ENCODE results near the gene SIDT1. TPM values are rescaled to one million over a fixed set of nuclear protein-coding genes. Genes with fewer than 3 reads are reported as not detected.

Gene SIDT1
- total RNA-seq, 3 donors from 2014 or later (not counting 1 experiment from before 2014, with no cell fraction given) = 86.9 to 136 (median 101) TPM

DNA sequence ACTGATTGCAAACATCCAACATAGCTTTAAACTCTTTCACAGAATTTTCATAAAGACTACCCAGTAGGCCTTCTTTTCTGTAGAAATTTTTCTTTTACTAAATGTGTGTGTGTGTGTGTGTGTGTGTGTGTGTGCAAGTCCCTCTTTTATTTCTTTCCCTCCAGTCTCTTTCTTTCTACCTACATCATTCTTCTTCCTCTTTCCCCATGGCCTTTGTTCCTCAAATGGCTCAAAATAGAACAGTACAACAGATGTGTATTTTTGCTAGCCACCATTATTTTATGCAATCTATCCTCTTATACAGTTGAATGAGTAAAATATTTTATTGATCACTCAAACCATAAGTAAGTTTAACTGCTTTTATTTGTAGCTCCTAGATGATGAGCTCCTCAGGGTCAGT is 87.7 kb downstream of the SIDT1 start:
- Mint-ChIP-seq H3K36me3 (peaks cover 34% of the 10 kb centered on the region), H3K27ac (peak overlapping the region in 1 of 2 donors; percentile 34), H3K9me3 (no peaks in the 10 kb centered on the region), H3K4me3 (no peak overlapping the region), H3K27me3 (ENCODE audit: low read depth in 2 of 2) (no peaks in the 10 kb centered on the region), H3K4me1 (no peaks in the 10 kb centered on the region)
- DNase-seq = no peak
- intact Hi-C loops (cut with micrococcal nuclease) = no loop called here
- TF ChIP-seq, protein P1, sequence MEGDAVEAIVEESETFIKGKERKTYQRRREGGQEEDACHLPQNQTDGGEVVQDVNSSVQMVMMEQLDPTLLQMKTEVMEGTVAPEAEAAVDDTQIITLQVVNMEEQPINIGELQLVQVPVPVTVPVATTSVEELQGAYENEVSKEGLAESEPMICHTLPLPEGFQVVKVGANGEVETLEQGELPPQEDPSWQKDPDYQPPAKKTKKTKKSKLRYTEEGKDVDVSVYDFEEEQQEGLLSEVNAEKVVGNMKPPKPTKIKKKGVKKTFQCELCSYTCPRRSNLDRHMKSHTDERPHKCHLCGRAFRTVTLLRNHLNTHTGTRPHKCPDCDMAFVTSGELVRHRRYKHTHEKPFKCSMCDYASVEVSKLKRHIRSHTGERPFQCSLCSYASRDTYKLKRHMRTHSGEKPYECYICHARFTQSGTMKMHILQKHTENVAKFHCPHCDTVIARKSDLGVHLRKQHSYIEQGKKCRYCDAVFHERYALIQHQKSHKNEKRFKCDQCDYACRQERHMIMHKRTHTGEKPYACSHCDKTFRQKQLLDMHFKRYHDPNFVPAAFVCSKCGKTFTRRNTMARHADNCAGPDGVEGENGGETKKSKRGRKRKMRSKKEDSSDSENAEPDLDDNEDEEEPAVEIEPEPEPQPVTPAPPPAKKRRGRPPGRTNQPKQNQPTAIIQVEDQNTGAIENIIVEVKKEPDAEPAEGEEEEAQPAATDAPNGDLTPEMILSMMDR (IDR thresholded peaks at IDR 0.05) = no peak
- Histone ChIP-seq H3K9me3 (ENCODE audit: control insufficient read depth, insufficient read depth, low read length) (no peaks in the 10 kb centered on the region), H3K36me3 (ENCODE audit: control insufficient read depth, insufficient read depth, low read length) (peaks cover 76% of the 10 kb centered on the region), H3K4me1 (ENCODE audit: control insufficient read depth, insufficient read depth, low read length) (no peaks in the 10 kb centered on the region), H3K27me3 (ENCODE audit: control insufficient read depth, insufficient read depth, low read length) (no peaks in the 10 kb centered on the region), H3K27ac (ENCODE audit: low read length) (no peak overlapping the region), H3K4me3 (ENCODE audit: low read length) (no peak overlapping the region)
- ATAC-seq = no peak

DNA sequence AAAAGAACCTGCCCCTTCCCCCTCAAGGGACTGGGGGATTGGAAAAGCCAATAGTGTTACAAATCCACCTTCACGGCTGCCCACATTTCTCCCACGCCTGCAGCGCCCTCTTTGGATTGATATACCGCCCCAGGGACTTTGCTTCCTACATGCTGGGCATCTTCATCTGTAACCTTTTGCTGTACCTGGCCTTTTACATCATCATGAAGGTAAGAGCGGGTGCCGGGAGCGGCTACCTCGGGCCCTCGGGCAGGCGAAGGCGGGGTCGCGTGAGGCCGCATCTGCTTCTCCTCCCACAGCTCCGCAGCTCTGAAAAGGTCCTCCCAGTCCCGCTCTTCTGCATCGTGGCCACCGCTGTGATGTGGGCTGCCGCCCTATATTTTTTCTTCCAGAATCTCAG is 91.0 kb downstream of the SIDT1 start:
- Histone ChIP-seq H3K27ac (ENCODE audit: low read length) (no peak overlapping the region), H3K4me3 (ENCODE audit: low read length) (no peak overlapping the region), H3K36me3 (ENCODE audit: control insufficient read depth, insufficient read depth, low read length) (peaks cover 80% of the 10 kb centered on the region), H3K4me1 (ENCODE audit: control insufficient read depth, insufficient read depth, low read length) (peaks cover 9% of the 10 kb centered on the region), H3K9me3 (ENCODE audit: control insufficient read depth, insufficient read depth, low read length) (no peaks in the 10 kb centered on the region), H3K27me3 (ENCODE audit: control insufficient read depth, insufficient read depth, low read length) (no peaks in the 10 kb centered on the region)
- intact Hi-C loops (cut with micrococcal nuclease) = no loop called here
- H3K27me3 Mint-ChIP-seq (ENCODE audit: low read depth in 2 of 2) = no peaks in the 10 kb centered on the region
- no peak overlapping the region for H3K27ac Mint-ChIP-seq
- ATAC-seq = no peak
- TF ChIP-seq, protein P1 (IDR thresholded peaks at IDR 0.05) = no peak
- no peak overlapping the region for H3K4me3 Mint-ChIP-seq
- no peaks in the 10 kb centered on the region for H3K9me3 Mint-ChIP-seq
- peaks cover 47% of the 10 kb centered on the region for H3K36me3 Mint-ChIP-seq
- H3K4me1 Mint-ChIP-seq = peaks cover 20 to 22% of the 10 kb centered on the region in 2 donors
- DNase-seq = no peak
- 98% methylated on average over 19 of the region's 19 CpGs for WGBS (ENCODE audit: insufficient coverage)

DNA sequence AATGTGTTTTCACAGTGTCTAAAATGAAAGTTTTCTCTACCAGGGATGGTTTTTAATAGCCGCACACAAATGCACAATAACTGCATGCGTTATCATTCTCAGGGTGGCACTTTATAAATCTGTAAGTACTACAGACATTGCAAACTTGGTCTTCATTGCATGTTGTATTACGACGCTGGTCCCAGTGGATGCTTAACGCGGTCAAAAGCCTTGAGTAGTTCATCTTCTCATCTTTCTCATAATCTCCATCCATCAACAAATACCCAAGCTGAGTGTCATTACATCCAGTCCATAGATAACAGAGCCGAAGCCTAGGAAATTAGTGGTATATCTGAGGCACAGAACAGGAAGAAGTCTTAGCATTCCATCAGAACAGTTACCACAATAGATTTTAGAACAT is 91.5 kb downstream of the SIDT1 start:
- DNase-seq (no peak), ATAC-seq (no peak)
- H3K4me1 ChIP-seq (ENCODE audit: control insufficient read depth, insufficient read depth, low read length) = peaks cover 9% of the 10 kb centered on the region
- H3K27me3 ChIP-seq (ENCODE audit: control insufficient read depth, insufficient read depth, low read length) = no peaks in the 10 kb centered on the region
- intact Hi-C loops (cut with micrococcal nuclease) = no loop called here
- no peaks in the 10 kb centered on the region for H3K27me3 Mint-ChIP-seq (ENCODE audit: low read depth in 2 of 2)
- no peaks in the 10 kb centered on the region for H3K9me3 ChIP-seq (ENCODE audit: control insufficient read depth, insufficient read depth, low read length)
- 94% methylated on average over 6 of the region's 7 CpGs for WGBS (ENCODE audit: insufficient coverage)
- TF ChIP-seq, protein P1 (IDR thresholded peaks at IDR 0.05) = no peak
- H3K9me3 Mint-ChIP-seq = no peaks in the 10 kb centered on the region
- peaks cover 84% of the 10 kb centered on the region for H3K36me3 ChIP-seq (ENCODE audit: control insufficient read depth, insufficient read depth, low read length)
- H3K4me3 Mint-ChIP-seq = no peak overlapping the region
- no peak overlapping the region for H3K27ac Mint-ChIP-seq
- peaks cover 47% of the 10 kb centered on the region for H3K36me3 Mint-ChIP-seq
- H3K27ac ChIP-seq (ENCODE audit: low read length) = no peak overlapping the region
- H3K4me3 ChIP-seq (ENCODE audit: low read length) = no peak overlapping the region
- H3K4me1 Mint-ChIP-seq = peaks cover 20 to 24% of the 10 kb centered on the region in 2 donors

DNA sequence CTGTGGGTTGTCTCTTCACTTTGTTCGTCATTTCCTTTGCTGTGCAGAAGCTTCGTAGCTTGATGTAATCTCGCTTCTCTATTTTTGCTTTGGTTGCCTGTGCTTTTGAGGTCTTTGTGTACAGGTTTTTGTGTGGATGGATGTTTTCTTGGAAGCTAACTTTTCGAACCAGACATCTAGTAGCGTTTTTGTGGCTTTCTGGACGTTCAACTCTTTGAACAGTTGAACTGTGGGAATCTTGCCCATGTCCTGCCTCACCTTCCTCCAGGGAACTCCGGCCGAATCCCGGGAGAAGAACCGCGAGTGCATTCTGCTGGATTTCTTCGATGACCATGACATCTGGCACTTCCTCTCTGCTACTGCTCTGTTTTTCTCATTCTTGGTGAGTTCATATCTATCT is 93.5 kb downstream of the SIDT1 start:
- Histone ChIP-seq H3K36me3 (ENCODE audit: control insufficient read depth, insufficient read depth, low read length) (peaks cover 78% of the 10 kb centered on the region), H3K27me3 (ENCODE audit: control insufficient read depth, insufficient read depth, low read length) (no peaks in the 10 kb centered on the region), H3K4me3 (ENCODE audit: low read length) (peak overlapping the region; percentile 20), H3K9me3 (ENCODE audit: control insufficient read depth, insufficient read depth, low read length) (no peaks in the 10 kb centered on the region), H3K27ac (ENCODE audit: low read length) (peak overlapping the region; percentile 67), H3K4me1 (ENCODE audit: control insufficient read depth, insufficient read depth, low read length) (peaks cover 9% of the 10 kb centered on the region)
- WGBS (ENCODE audit: insufficient coverage) = 70% methylated on average over 12 of the region's 12 CpGs
- Mint-ChIP-seq H3K27me3 (ENCODE audit: low read depth in 2 of 2) (no peaks in the 10 kb centered on the region), H3K9me3 (no peaks in the 10 kb centered on the region), H3K27ac (peak overlapping the region; percentile 11 to 55), H3K4me3 (no peak overlapping the region), H3K36me3 (peaks cover 41% of the 10 kb centered on the region), H3K4me1 (peaks cover 20 to 24% of the 10 kb centered on the region in 2 donors)
- DNase-seq = no peak
- TF ChIP-seq, protein P1 (IDR thresholded peaks at IDR 0.05) = no peak
- no peak for ATAC-seq
- intact Hi-C loops (cut with micrococcal nuclease) = no loop called here
